Kidney epithelial cell (primary cell): ENCODE data around the gene KRT33A. TPM values are rescaled to one million over a fixed set of nuclear protein-coding genes. Genes with fewer than 3 reads are reported as not detected.

Source experiments
- DNase-seq: peaks from one replicate; pipeline ENCODE4 v3.0.0-alpha.2; 2010; ENCODE audit warnings: low read depth
- H3K27me3 ChIP-seq: 2 replicates; pipeline ENCODE4 v1.6.0; 2011; ENCODE audit warnings: low read length; ENCODE audit not compliant: control insufficient read depth, insufficient read depth
- H3K36me3 ChIP-seq: 2 replicates; pipeline ENCODE4 v1.5.1; 2011; ENCODE audit warnings: low read length; ENCODE audit not compliant: control insufficient read depth, insufficient read depth
- H3K4me3 ChIP-seq: 2 replicates; pipeline ENCODE4 v1.5.1; 2011; ENCODE audit warnings: low read depth, mild to moderate bottlenecking, control low read depth, low read length
- total RNA-seq: library from RNA; depleted of rRNA; stranded (reverse); fragments of >200 nt; gene quantifications from 2 replicates; pipeline ENCODE4 v1.2.3, GENCODE V29; 2015
- TF ChIP-seq, protein P1 (sequence below): IDR thresholded peaks from 2 replicates; pipeline ENCODE4 v1.5.1; 2011; ENCODE audit warnings: mild to moderate bottlenecking, moderate library complexity, low read length, control low read depth, inconsistent platforms; ENCODE audit not compliant: insufficient read depth, poor library complexity, severe bottlenecking

KRT33A gene
- total RNA-seq, 1 donor from 2014 or later: not detected

DNA sequence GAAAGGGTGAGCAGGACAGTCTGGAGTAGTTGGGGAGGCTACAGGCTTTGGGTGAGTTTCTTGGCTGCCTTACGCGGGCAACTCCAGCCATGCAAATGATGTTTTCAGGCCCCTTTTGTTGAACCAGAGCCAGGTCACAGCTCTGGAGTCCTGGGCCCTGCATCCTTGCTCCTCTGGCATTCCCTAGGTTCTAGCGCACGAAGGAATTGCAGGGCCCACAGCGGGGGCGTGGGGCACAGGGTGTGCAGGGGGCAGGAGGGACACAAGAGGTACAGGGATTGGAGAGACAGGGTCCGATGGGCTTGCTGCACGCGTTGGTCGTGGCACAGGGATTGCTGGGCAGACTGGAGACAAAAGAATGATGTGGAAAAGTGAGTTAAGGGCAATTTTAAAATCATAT is 43.2 kb upstream of the KRT33A start:
- H3K36me3 ChIP-seq: no peaks in the 10 kb centered on the region
- H3K4me3 ChIP-seq: no peak overlapping the region
- no peaks in the 10 kb centered on the region for H3K27me3 ChIP-seq
- DNase-seq: no peak
- TF ChIP-seq, protein P1, sequence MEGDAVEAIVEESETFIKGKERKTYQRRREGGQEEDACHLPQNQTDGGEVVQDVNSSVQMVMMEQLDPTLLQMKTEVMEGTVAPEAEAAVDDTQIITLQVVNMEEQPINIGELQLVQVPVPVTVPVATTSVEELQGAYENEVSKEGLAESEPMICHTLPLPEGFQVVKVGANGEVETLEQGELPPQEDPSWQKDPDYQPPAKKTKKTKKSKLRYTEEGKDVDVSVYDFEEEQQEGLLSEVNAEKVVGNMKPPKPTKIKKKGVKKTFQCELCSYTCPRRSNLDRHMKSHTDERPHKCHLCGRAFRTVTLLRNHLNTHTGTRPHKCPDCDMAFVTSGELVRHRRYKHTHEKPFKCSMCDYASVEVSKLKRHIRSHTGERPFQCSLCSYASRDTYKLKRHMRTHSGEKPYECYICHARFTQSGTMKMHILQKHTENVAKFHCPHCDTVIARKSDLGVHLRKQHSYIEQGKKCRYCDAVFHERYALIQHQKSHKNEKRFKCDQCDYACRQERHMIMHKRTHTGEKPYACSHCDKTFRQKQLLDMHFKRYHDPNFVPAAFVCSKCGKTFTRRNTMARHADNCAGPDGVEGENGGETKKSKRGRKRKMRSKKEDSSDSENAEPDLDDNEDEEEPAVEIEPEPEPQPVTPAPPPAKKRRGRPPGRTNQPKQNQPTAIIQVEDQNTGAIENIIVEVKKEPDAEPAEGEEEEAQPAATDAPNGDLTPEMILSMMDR: no peak

DNA sequence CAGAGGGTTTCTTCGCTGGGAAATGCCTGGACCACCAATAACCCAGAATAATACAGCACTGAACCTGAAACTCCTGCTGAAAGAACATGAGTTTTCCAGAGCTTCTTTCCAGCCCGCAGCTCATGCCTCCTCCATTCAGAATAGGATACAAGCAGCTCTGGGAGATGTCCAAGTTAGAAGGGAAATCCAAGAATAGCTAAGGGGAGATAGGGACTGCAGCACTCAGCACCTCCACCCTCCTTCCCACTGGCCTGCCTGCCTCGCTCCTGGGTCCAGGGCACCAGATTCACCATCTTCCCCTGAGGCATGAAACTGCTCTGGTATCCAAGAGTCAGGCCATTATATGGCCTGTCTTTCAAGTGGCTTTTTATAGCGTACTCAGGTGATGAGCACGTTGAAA is 42.7 kb upstream of the KRT33A start:
- H3K36me3 ChIP-seq: no peaks in the 10 kb centered on the region
- TF ChIP-seq, protein P1: no peak
- no peaks in the 10 kb centered on the region for H3K27me3 ChIP-seq
- no peak overlapping the region for H3K4me3 ChIP-seq
- DNase-seq: no peak

DNA sequence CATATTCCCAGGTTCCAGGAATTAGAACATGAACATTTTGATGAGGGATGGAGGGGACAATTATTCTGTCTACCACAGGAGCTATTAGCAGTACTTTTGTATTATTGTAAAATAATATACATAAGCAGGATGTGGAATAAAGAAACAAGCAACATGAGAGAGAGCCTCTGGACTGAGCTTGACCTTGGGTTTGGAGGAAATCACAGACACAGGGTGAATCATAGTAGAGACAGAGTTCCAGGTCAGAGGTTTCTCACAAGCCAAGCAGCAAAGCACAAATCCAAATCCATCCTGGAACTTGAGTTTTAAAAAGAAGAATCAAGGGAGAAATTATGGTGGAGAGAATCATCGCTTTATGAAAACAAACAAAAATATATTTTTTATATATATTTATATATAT is 41.6 kb upstream of the KRT33A start:
- no peak for DNase-seq
- Histone ChIP-seq H3K4me3 (no peak overlapping the region), H3K27me3 (no peaks in the 10 kb centered on the region), H3K36me3 (no peaks in the 10 kb centered on the region)
- TF ChIP-seq, protein P1: no peak

DNA sequence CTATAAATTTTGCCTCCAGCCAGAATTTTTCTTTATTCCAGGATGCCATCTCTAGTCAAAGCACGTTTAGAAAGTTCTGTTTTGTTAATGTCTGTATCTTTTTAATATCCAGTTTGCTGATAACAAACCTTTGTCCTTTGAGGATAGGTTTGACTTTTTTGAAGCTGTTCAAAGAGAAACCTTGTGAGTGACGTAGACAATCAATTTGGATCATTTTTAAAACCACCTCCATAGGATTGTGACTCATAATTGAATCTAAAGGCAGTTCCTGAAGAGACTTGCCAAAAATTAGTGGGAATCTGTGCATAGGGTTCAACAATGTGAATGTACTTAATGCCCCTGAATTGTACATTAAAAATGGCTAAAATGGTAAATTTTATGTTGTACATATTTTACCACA is 40.9 kb upstream of the KRT33A start:
- H3K36me3 ChIP-seq: no peaks in the 10 kb centered on the region
- DNase-seq: no peak
- H3K27me3 ChIP-seq: no peaks in the 10 kb centered on the region
- TF ChIP-seq, protein P1: no peak
- H3K4me3 ChIP-seq: no peak overlapping the region

DNA sequence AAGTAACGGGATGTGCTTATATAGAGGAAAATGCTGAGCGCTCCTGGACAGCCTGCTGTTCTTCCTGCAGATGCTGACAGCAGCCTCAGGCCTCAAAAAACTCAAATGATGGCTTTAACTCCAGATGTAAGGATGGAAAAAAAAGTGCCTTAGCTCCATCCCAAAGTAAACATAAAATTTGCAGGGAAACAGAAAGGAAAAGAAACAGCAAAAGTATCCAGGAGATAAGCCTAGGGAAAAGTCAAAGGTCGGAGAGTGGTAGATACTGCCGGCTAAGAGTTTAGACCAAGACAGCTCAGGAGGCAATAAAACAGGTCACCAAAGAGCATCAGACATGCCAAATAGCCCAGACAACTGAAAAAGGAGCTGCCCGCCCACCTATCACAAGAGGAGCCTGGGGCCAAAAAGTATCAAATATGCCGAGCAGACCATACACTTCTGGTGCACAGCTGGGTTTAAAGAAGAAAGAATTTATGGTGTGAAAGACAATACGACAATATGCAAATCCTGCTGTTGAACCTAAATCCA is 39.8 kb upstream of the KRT33A start:
- TF ChIP-seq, protein P1: no peak
- DNase-seq: no peak
- H3K4me3 ChIP-seq: no peak overlapping the region
- H3K27me3 ChIP-seq: no peaks in the 10 kb centered on the region
- no peaks in the 10 kb centered on the region for H3K36me3 ChIP-seq

DNA sequence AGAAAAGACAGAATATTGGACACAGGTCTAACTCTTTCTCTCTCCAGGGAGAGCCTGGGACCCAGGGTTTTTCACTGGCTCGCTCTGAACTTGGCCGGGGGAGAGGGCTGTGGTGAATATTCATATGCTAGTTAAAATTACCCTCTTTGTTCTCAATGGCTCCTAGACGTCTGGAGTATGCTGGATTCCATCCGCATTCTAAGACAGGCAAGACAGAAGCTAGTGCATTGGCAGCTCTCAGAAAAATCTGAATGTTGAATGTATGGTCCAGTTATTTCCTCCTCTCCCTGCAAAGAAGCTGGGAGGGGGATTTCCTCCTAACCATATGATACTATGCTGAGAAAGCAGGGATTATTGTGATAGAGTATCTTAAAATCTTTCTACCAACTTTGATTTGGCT is 37.0 kb upstream of the KRT33A start:
- Histone ChIP-seq H3K4me3 (no peak overlapping the region), H3K27me3 (no peaks in the 10 kb centered on the region), H3K36me3 (no peaks in the 10 kb centered on the region)
- TF ChIP-seq, protein P1: no peak
- no peak for DNase-seq
